ENCODE data around the gene ADAMTS14.
"Not testable (repeated sequence)": the region's sequence is repeated elsewhere in the genome, so short reads cannot be mapped to it uniquely, and the experiment has no call there.

Gene ADAMTS14

DNA sequence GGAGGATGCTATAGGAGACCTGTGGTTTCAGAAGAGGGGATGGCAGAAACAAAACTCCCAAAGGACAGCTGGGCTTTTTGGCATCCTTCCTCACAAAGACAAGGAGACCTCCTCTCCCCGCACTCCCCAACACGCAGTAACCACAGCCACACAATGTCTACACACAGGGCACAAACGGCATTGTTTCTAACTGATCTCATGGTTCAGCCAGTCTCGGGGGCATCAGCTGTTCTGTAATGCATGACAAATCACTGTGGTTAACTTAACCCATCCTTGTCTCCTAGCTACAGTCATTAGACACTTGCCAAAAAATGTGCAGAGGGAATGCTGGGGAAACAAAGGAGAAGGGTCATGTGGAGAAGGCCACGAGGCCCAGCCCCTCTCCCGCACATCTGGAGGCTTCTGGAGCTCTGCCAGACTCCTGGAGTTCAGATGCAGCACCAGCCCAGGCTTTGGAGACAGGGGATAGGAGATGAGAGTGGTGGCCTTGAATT lies 7.6 kb upstream of the ADAMTS14 start:
- H3K9me2 ChIP-seq (replicated peaks; ENCODE audit: control insufficient read depth, low read length), result no peaks in the 10 kb centered on the region
- H4K20me1 ChIP-seq (ENCODE audit: control insufficient read depth, insufficient read depth, low read depth, low read length), result no peaks in the 10 kb centered on the region
- no peak for TF ChIP-seq EZH2phosphoT487 (IDR thresholded peaks at IDR 0.05; ENCODE audit: borderline replicate concordance, low read length)
- TF ChIP-seq, protein P1, sequence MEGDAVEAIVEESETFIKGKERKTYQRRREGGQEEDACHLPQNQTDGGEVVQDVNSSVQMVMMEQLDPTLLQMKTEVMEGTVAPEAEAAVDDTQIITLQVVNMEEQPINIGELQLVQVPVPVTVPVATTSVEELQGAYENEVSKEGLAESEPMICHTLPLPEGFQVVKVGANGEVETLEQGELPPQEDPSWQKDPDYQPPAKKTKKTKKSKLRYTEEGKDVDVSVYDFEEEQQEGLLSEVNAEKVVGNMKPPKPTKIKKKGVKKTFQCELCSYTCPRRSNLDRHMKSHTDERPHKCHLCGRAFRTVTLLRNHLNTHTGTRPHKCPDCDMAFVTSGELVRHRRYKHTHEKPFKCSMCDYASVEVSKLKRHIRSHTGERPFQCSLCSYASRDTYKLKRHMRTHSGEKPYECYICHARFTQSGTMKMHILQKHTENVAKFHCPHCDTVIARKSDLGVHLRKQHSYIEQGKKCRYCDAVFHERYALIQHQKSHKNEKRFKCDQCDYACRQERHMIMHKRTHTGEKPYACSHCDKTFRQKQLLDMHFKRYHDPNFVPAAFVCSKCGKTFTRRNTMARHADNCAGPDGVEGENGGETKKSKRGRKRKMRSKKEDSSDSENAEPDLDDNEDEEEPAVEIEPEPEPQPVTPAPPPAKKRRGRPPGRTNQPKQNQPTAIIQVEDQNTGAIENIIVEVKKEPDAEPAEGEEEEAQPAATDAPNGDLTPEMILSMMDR (IDR thresholded peaks at IDR 0.05; ENCODE audit: low read depth, low read length, poor library complexity, severe bottlenecking), result no peak
- H3K4me2 ChIP-seq (ENCODE audit: low read length), result no peak overlapping the region
- H3K36me3 ChIP-seq (ENCODE audit: control insufficient read depth, low read length), result no peaks in the 10 kb centered on the region
- no peak overlapping the region for H3K4me3 ChIP-seq (ENCODE audit: low read length)
- no peak overlapping the region for H3K27ac ChIP-seq (ENCODE audit: low read depth, low read length)
- H3K79me2 ChIP-seq (ENCODE audit: control insufficient read depth, low read length), result no peaks in the 10 kb centered on the region
- no peaks in the 10 kb centered on the region for H3K27me3 ChIP-seq (ENCODE audit: control insufficient read depth, low read length)
- no peaks in the 10 kb centered on the region for H3F3A ChIP-seq (ENCODE audit: control insufficient read depth, insufficient read depth)
- H3K4me1 ChIP-seq (ENCODE audit: control insufficient read depth, low read length), result no peaks in the 10 kb centered on the region
- H3K9me3 ChIP-seq (ENCODE audit: control insufficient read depth, insufficient read depth, low read length), result no peaks in the 10 kb centered on the region

DNA sequence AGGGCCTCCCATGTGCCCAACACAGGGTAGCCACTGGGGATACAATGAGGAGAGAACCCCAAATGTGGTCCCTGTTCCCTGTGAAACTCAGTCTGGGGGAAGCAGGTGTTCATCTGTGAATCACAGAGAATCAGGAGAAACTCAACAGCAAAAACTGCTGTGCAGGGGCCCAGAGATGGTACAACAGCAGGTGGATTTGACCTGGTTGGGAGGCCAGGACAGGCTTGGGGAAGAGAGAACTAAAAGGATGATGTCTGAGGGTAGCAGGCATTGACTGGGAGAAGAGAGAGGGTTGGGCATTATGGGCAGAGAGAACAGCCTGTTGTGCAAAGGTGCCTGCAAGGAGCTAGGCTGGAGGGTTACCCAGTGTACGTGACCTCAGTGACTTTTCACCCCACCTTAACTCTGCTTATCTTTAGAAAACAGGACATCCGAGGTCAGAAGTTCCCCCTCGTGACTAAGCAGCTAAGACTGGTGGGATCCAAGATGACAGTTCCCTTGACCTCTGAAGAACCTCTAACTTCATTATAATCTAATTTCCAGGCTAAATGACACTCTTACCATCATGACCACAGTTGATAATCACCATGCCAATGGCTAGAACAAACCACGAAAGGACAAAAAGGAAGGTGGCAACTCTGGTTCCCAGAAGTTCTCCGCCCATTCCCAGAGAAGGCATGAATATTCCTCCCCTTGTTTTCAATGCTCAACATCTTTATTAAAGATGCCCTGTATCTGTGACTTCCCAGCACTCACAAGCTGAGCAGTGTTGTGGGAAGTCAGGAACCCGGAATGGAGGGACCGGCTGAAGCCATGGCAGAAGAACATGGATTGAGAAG lies 5.1 kb upstream of the ADAMTS14 start:
- Histone ChIP-seq H3K79me2 (ENCODE audit: control insufficient read depth, low read length) (no peaks in the 10 kb centered on the region), H3K4me2 (ENCODE audit: low read length) (no peak overlapping the region), H3K4me3 (ENCODE audit: low read length) (no peak overlapping the region), H3K27ac (ENCODE audit: low read depth, low read length) (no peak overlapping the region), H3K9me2 (replicated peaks; ENCODE audit: control insufficient read depth, low read length) (no peaks in the 10 kb centered on the region), H3K36me3 (ENCODE audit: control insufficient read depth, low read length) (no peaks in the 10 kb centered on the region), H3F3A (ENCODE audit: control insufficient read depth, insufficient read depth) (no peaks in the 10 kb centered on the region), H3K9me3 (ENCODE audit: control insufficient read depth, insufficient read depth, low read length) (no peaks in the 10 kb centered on the region), H3K4me1 (ENCODE audit: control insufficient read depth, low read length) (no peaks in the 10 kb centered on the region), H4K20me1 (ENCODE audit: control insufficient read depth, insufficient read depth, low read depth, low read length) (no peaks in the 10 kb centered on the region), H3K27me3 (ENCODE audit: control insufficient read depth, low read length) (no peaks in the 10 kb centered on the region)
- TF ChIP-seq EZH2phosphoT487 (IDR thresholded peaks at IDR 0.05; ENCODE audit: borderline replicate concordance, low read length), result no peak
- TF ChIP-seq, protein P1 (IDR thresholded peaks at IDR 0.05; ENCODE audit: low read depth, low read length, poor library complexity, severe bottlenecking), result no peak

DNA sequence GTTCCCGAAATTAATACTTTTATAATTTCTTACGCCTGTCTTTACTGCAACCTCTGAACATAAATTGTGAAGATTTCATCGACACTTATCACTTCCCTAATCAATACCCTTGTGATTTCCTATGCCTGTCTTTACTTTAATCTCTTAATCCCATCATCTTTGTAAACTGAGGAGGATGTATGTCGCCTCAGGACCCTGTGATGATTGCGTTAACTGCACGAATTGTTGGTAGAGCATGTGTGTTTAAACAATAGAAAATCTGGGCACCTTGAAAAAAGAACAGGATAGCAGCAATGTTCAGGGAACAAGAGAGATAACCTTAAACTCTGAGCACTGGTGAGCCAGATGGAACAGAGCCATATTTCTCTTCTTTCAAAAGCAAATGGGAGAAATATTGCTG lies 4.5 kb upstream of the ADAMTS14 start:
- not testable (repeated sequence) for H3K4me1 ChIP-seq (ENCODE audit: control insufficient read depth, low read length)

DNA sequence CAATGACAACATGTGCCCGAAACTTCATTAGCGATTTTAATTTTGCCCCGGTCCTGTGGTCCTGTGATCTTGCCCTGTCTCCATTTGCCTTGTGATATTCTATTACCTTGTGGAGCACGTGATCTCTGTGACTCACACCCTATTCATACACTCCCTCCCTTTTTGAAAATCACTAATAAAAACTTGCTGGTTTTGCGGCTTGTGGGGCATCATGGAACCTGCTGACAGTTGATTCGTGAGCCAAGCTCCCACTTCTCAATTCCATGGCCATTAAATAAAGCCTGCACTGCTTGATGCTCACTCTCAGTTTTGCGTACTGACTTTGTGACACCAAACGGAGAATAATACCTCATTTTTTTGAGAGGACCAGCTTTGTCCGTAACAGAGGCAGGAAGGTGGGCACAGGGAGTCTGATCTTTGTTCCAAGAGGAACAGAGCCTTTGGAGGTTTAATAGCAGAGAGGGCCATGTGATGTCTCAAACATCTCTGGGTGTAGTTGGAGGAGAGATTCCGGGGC lies 3.8 kb upstream of the ADAMTS14 start:
- H3K4me1 ChIP-seq (ENCODE audit: control insufficient read depth, low read length), result no peaks in the 10 kb centered on the region
- H3K27ac ChIP-seq (ENCODE audit: low read depth, low read length), result no peak overlapping the region
- H3K9me2 ChIP-seq (replicated peaks; ENCODE audit: control insufficient read depth, low read length), result no peaks in the 10 kb centered on the region
- H3K36me3 ChIP-seq (ENCODE audit: control insufficient read depth, low read length), result no peaks in the 10 kb centered on the region
- no peaks in the 10 kb centered on the region for H3F3A ChIP-seq (ENCODE audit: control insufficient read depth, insufficient read depth)
- no peak overlapping the region for H3K4me3 ChIP-seq (ENCODE audit: low read length)
- TF ChIP-seq EZH2phosphoT487 (IDR thresholded peaks at IDR 0.05; ENCODE audit: borderline replicate concordance, low read length), result no peak
- TF ChIP-seq, protein P1 (IDR thresholded peaks at IDR 0.05; ENCODE audit: low read depth, low read length, poor library complexity, severe bottlenecking), result no peak
- no peak overlapping the region for H3K4me2 ChIP-seq (ENCODE audit: low read length)
- no peaks in the 10 kb centered on the region for H4K20me1 ChIP-seq (ENCODE audit: control insufficient read depth, insufficient read depth, low read depth, low read length)
- no peaks in the 10 kb centered on the region for H3K27me3 ChIP-seq (ENCODE audit: control insufficient read depth, low read length)
- no peaks in the 10 kb centered on the region for H3K9me3 ChIP-seq (ENCODE audit: control insufficient read depth, insufficient read depth, low read length)
- H3K79me2 ChIP-seq (ENCODE audit: control insufficient read depth, low read length), result no peaks in the 10 kb centered on the region

More for the DNA sequence above, 4.5 kb upstream of the ADAMTS14 start:
- H3K27me3 ChIP-seq (ENCODE audit: control insufficient read depth, low read length); H3K9me3 ChIP-seq (ENCODE audit: control insufficient read depth, insufficient read depth, low read length); H4K20me1 ChIP-seq (ENCODE audit: control insufficient read depth, insufficient read depth, low read depth, low read length); H3F3A ChIP-seq (ENCODE audit: control insufficient read depth, insufficient read depth); H3K79me2 ChIP-seq (ENCODE audit: control insufficient read depth, low read length); H3K4me3 ChIP-seq (ENCODE audit: low read length); H3K4me2 ChIP-seq (ENCODE audit: low read length); H3K27ac ChIP-seq (ENCODE audit: low read depth, low read length); H3K36me3 ChIP-seq (ENCODE audit: control insufficient read depth, low read length); H3K9me2 ChIP-seq (replicated peaks; ENCODE audit: control insufficient read depth, low read length): not testable (repeated sequence)

Data from DOHH2 (cell line).